Left colon (tissue), 2 donors: ENCODE measurements around the gene CASR. TPM values are rescaled to one million over a fixed set of nuclear protein-coding genes. Genes with fewer than 3 reads are reported as not detected.
"Not testable (repeated sequence)": the region's sequence is repeated elsewhere in the genome, so short reads cannot be mapped to it uniquely, and the experiment has no call there.

ENCODE experiments used
- ATAC-seq: fragments of 200-7000 bp; cut with Tn5 transposase; one replicate; pipeline ENCODE4 v1.9.1; 2020; ENCODE audit warnings: mild to moderate bottlenecking, moderate library complexity
- DNase-seq, 2 donors: peaks; one replicate each; pipeline ENCODE4 v3.0.0-alpha.2; 2020
- intact Hi-C, 2 donors: fragments of 100-400 bp; cut with DNase I in 1 of 2; cut with micrococcal nuclease in 1 of 2; formaldehyde crosslinking; loops; one replicate each; pipeline versions ENCODE4 v1.11.2 to v1.14.0; 2022; cut with DNase I, micrococcal nuclease
- long read RNA-seq: library from polyadenylated mRNA; unstranded; transcript quantifications from one replicate; pipeline ENCODE4 v2.0.0, GENCODE V29; 2021
- total RNA-seq, 2 donors: library from RNA; stranded (reverse); fragmentation: NEBNext Ultra II Directional; extraction: Animal tissue kit (Norgen Biotek cat#: 25700); gene quantifications; one replicate each; pipeline ENCODE4 v1.2.1, GENCODE V29; 2021
- donor health status: DM: no; HTN: no; CAD: no.
- donor health status: DM: yes; HTN: yes; CAD: no.

CASR gene
- total RNA-seq: under 1 TPM; 0.31 to 0.55 TPM
- long read RNA-seq: 0 reads

- ATAC-seq (peak; percentile 57), DNase-seq (peak in 1 of 2 donors; percentile 36)
- intact Hi-C loops: no loop called here
These were observed at the start of gene CASR for GRCh38 chr3:122183521-122183892. TSS of gene CASR (plus strand) at chr3:122183668. CDS start at chr3:122254190, 70,522 bp downstream.

GRCh38 chr3:122146466-122146865, 37.0 kb upstream of the CASR start:
- intact Hi-C loops: no loop called here
- ATAC-seq (no peak), DNase-seq (no peak)

- intact Hi-C loops: no loop called here
- ATAC-seq (no peak), DNase-seq (no peak)
These were observed 34.4 kb upstream of the CASR start for GRCh38 chr3:122148941-122149627.

- no peak for ATAC-seq
- intact Hi-C loops: no loop called here
- DNase-seq: no peak
These were observed 32.0 kb upstream of the CASR start for GRCh38 chr3:122151480-122151879.

GRCh38 chr3:122164983-122165382, 18.5 kb upstream of the CASR start:
- intact Hi-C loops, ATAC-seq, DNase-seq: not testable (repeated sequence)

GRCh38 chr3:122167630-122168029, 15.8 kb upstream of the CASR start:
- intact Hi-C loops: no loop called here
- no peak for ATAC-seq

GRCh38 chr3:122168044-122168443, 15.4 kb upstream of the CASR start:
- DNase-seq (no peak), ATAC-seq (no peak)
- intact Hi-C loops: no loop called here

More at GRCh38 chr3:122167630-122168029, 15.8 kb upstream of the CASR start:
- DNase-seq: no peak

GRCh38 chr3:122169911-122170310, 13.6 kb upstream of the CASR start:
- ATAC-seq (no peak), DNase-seq (no peak)
- intact Hi-C loops: no loop called here

- ATAC-seq, intact Hi-C loops, DNase-seq: not testable (repeated sequence)
These were observed 12.1 kb upstream of the CASR start for GRCh38 chr3:122171361-122171760.

- ATAC-seq: no peak
- no peak for DNase-seq
- intact Hi-C loops: no loop called here
These were observed 4.8 kb upstream of the CASR start for GRCh38 chr3:122178711-122179110.

GRCh38 chr3:122183893-122184590, 574 bp downstream of the CASR start:
- intact Hi-C loops: no loop called here
- peak in 1 of 2 donors; percentile 6 for DNase-seq
- no peak for ATAC-seq

GRCh38 chr3:122184591-122184929, 1.1 kb downstream of the CASR start:
- ATAC-seq: no peak
- intact Hi-C loops: no loop called here
- no peak for DNase-seq

GRCh38 chr3:122186372-122186771, 2.9 kb downstream of the CASR start:
- intact Hi-C loops: no loop called here
- DNase-seq: peak; percentile 54 to 61
- ATAC-seq: peak; percentile 85

GRCh38 chr3:122188737-122189136, 5.3 kb downstream of the CASR start:
- DNase-seq (no peak), ATAC-seq (peak; percentile 79)
- intact Hi-C loops: no loop called here

- intact Hi-C loops: no loop called here
- no peak for DNase-seq
- peak; percentile 60 for ATAC-seq
These were observed 5.9 kb downstream of the CASR start for GRCh38 chr3:122189357-122189756.

GRCh38 chr3:122190525-122190924, 7.1 kb downstream of the CASR start:
- intact Hi-C loops: no loop called here
- ATAC-seq: no peak

GRCh38 chr3:122198966-122199365, 15.5 kb downstream of the CASR start:
- ATAC-seq: no peak
- no peak for DNase-seq
- intact Hi-C loops: no loop called here

More at GRCh38 chr3:122190525-122190924, 7.1 kb downstream of the CASR start:
- no peak for DNase-seq

- intact Hi-C loops: no loop called here
- DNase-seq: no peak
- ATAC-seq: no peak
These were observed 16.1 kb downstream of the CASR start for GRCh38 chr3:122199552-122199951.

GRCh38 chr3:122200661-122201060, 17.2 kb downstream of the CASR start:
- DNase-seq (no peak), ATAC-seq (no peak)
- intact Hi-C loops: no loop called here

- intact Hi-C loops, DNase-seq, ATAC-seq: not testable (repeated sequence)
These were observed 18.0 kb downstream of the CASR start for GRCh38 chr3:122201476-122201875.
